Parathyroid adenoma (tissue), 2 donors: ENCODE results near the gene ARFRP1.
A peak's percentile ranks its signal among the peaks of the same experiment; 100 is the strongest.

Source experiments
- H2AFZ ChIP-seq: fragments of 300-600 bp; sonication (generic); one replicate; pipeline ENCODE4 v1.7.0; 2017; ENCODE audit warnings: antibody characterized with exemption, mild to moderate bottlenecking
- H3K27ac ChIP-seq: fragments of 300-600 bp; sonication (generic); one replicate; pipeline ENCODE4 v1.7.0; 2017
- H3K27me3 ChIP-seq: fragments of 300-600 bp; sonication (generic); one replicate; pipeline ENCODE4 v1.7.0; 2017; ENCODE audit warnings: low read length; ENCODE audit not compliant: control insufficient read depth, insufficient read depth
- H3K36me3 ChIP-seq: fragments of 300-600 bp; sonication (generic); one replicate; pipeline ENCODE4 v1.7.0; 2017; ENCODE audit warnings: low read length; ENCODE audit not compliant: control insufficient read depth, insufficient read depth
- H3K4me1 ChIP-seq: fragments of 300-600 bp; sonication (generic); one replicate; pipeline ENCODE4 v1.7.0; 2017; ENCODE audit warnings: control low read depth
- H3K4me2 ChIP-seq: fragments of 300-600 bp; sonication (generic); one replicate; pipeline ENCODE4 v1.7.0; 2017; ENCODE audit warnings: low read length
- H3K4me3 ChIP-seq: fragments of 300-600 bp; sonication (generic); one replicate; pipeline ENCODE4 v1.7.0; 2017; ENCODE audit warnings: low read depth, low read length
- H3K79me2 ChIP-seq: fragments of 300-600 bp; sonication (generic); one replicate; pipeline ENCODE4 v1.7.0; 2017; ENCODE audit warnings: control low read depth
- H3K9ac ChIP-seq: fragments of 300-600 bp; sonication (generic); one replicate; pipeline ENCODE4 v1.7.0; 2017; ENCODE audit warnings: mild to moderate bottlenecking
- H3K9me3 ChIP-seq: fragments of 300-600 bp; sonication (generic); one replicate; pipeline ENCODE4 v1.7.0; 2017; ENCODE audit warnings: low read length; ENCODE audit not compliant: control insufficient read depth
- TF ChIP-seq, protein P1 (sequence below): fragments of 300-600 bp; sonication (generic); IDR thresholded peaks from one replicate; pipeline ENCODE4 v1.7.0; 2017; ENCODE audit warnings: antibody characterized with exemption, mild to moderate bottlenecking
- donor health status: primary hyperparathyroidism.

Gene ARFRP1

GRCh38 chr20:63696628-63697356 is 11.0 kb downstream of the ARFRP1 start, which contains the start of gene TNFRSF6B:
TSS of gene TNFRSF6B (plus strand) at chr20:63696652. CDS start at chr20:63696768, 116 bp downstream.
- Histone ChIP-seq H3K27me3 (no peaks in the 10 kb centered on the region), H3K9ac (no peak within 1 kb of the TSS), H3K79me2 (peaks cover 29% of the 10 kb centered on the region), H3K4me1 (no peaks in the 10 kb centered on the region), H3K4me2 (peak within 1 kb of the TSS; percentile 52), H3K27ac (no peak within 1 kb of the TSS), H2AFZ (no peak within 1 kb of the TSS), H3K9me3 (no peaks in the 10 kb centered on the region), H3K4me3 (no peak within 1 kb of the TSS), H3K36me3 (no peaks in the 10 kb centered on the region)
- TF ChIP-seq, protein P1, sequence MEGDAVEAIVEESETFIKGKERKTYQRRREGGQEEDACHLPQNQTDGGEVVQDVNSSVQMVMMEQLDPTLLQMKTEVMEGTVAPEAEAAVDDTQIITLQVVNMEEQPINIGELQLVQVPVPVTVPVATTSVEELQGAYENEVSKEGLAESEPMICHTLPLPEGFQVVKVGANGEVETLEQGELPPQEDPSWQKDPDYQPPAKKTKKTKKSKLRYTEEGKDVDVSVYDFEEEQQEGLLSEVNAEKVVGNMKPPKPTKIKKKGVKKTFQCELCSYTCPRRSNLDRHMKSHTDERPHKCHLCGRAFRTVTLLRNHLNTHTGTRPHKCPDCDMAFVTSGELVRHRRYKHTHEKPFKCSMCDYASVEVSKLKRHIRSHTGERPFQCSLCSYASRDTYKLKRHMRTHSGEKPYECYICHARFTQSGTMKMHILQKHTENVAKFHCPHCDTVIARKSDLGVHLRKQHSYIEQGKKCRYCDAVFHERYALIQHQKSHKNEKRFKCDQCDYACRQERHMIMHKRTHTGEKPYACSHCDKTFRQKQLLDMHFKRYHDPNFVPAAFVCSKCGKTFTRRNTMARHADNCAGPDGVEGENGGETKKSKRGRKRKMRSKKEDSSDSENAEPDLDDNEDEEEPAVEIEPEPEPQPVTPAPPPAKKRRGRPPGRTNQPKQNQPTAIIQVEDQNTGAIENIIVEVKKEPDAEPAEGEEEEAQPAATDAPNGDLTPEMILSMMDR: no peak

DNA sequence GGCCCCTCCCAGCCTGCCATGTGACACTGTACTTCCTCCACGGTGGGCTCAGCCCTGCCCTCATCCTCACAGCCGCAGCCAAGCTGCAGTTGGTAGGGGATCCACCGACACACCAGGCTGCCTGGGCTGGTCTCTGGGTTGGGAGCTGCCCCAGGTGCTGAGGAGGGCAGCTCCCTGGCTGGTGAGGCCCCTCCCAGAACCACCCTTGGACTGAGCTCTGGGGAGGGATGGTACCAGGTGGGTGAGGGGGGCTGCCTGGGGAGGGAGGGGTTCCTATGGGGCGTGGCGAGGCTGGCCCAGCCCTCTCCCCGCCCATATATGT is 11.5 kb downstream of the ARFRP1 start:
- Histone ChIP-seq H3K27me3 (no peaks in the 10 kb centered on the region), H2AFZ (no peak overlapping the region), H3K4me3 (no peak overlapping the region), H3K9ac (no peak overlapping the region), H3K4me1 (no peaks in the 10 kb centered on the region), H3K4me2 (peak overlapping the region; percentile 52), H3K9me3 (no peaks in the 10 kb centered on the region), H3K36me3 (no peaks in the 10 kb centered on the region), H3K79me2 (peaks cover 27% of the 10 kb centered on the region), H3K27ac (no peak overlapping the region)
- TF ChIP-seq, protein P1: no peak

DNA sequence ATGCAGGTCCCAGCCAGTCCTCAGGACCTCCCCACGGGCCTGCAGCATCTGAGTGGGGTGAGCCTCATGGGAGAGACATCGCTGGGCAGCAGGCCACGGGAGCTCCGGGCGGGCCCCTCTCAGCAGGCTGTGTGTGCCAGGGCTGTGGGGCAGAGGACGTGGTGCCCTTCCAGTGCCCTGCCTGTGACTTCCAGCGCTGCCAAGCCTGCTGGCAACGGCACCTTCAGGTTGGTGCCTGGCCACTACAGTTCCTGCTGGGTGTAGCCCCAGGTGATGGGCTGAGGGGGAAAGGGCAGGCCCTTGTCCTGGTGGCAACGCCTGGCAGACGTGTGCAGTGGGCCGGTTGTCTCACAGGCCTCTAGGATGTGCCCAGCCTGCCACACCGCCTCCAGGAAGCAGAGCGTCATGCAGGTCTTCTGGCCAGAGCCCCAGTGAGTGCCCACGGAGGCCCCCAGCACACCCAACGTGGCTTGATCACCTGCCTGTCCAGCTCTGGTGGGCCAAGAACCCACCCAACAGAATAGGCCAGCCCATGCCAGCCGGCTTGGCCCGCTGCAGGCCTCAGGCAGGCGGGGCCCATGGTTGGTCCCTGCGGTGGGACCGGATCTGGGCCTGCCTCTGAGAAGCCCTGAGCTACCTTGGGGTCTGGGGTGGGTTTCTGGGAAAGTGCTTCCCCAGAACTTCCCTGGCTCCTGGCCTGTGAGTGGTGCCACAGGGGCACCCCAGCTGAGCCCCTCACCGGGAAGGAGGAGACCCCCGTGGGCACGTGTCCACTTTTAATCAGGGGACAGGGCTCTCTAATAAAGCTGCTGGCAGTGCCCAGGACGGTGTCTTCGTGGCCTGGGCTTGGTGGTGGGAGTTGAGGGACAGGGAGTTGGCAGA is 12.1 kb downstream of the ARFRP1 start:
- Histone ChIP-seq H3K36me3 (no peaks in the 10 kb centered on the region), H3K27ac (no peak overlapping the region), H2AFZ (no peak overlapping the region), H3K9ac (no peak overlapping the region), H3K4me1 (no peaks in the 10 kb centered on the region), H3K4me3 (no peak overlapping the region), H3K9me3 (no peaks in the 10 kb centered on the region), H3K79me2 (peaks cover 22% of the 10 kb centered on the region), H3K4me2 (no peak overlapping the region), H3K27me3 (no peaks in the 10 kb centered on the region)
- TF ChIP-seq, protein P1: no peak

DNA sequence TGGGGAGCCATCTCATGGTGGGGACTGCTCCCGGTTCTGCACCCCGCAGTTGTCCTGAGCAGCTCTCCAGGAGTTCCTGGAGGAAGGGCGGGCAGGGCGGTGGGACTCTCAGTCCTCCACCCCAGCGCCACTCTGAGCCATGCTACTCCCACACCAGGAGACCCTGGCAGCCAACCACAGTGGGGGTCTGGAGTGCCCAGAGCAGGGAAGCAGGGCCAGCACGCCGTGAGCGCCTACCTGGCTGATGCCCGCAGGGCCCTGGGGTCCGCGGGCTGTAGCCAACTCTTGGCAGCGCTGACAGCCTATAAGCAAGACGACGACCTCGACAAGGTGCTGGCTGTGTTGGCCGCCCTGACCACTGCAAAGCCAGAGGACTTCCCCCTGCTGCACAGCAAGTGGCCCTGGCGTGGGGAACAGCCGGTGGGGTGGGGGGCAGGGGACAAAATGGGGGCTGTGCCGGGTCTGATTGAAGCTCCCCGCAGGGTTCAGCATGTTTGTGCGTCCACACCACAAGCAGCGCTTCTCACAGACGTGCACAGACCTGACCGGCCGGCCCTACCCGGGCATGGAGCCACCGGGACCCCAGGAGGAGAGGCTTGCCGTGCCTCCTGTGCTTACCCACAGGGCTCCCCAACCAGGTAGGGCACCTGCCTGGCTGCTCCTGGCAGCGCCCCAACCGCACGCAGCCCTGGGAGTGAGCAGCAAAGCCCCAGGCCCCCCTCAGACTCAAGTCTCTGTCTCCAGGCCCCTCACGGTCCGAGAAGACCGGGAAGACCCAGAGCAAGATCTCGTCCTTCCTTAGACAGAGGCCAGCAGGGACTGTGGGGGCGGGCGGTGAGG is 13.0 kb downstream of the ARFRP1 start:
- no peak overlapping the region for H3K27ac ChIP-seq
- H3K4me2 ChIP-seq: no peak overlapping the region
- H3K9ac ChIP-seq: no peak overlapping the region
- H3K9me3 ChIP-seq: no peaks in the 10 kb centered on the region
- H3K36me3 ChIP-seq: no peaks in the 10 kb centered on the region
- no peak overlapping the region for H3K4me3 ChIP-seq
- peaks cover 14% of the 10 kb centered on the region for H3K79me2 ChIP-seq
- H2AFZ ChIP-seq: no peak overlapping the region
- TF ChIP-seq, protein P1: no peak
- H3K27me3 ChIP-seq: no peaks in the 10 kb centered on the region
- H3K4me1 ChIP-seq: no peaks in the 10 kb centered on the region
